ENCODE measurements around the gene CTNNA1.
A peak's percentile ranks its signal among the peaks of the same experiment; 100 is the strongest.
"Not testable (repeated sequence)": the region's sequence is repeated elsewhere in the genome, so short reads cannot be mapped to it uniquely, and the experiment has no call there.

The CTNNA1 gene

GRCh38 chr5:138722544-138723177 is 30.6 kb upstream of the CTNNA1 start:
- peaks cover 10% of the 10 kb centered on the region; the same call in 1 of the 2 replicates for H3K4me1 ChIP-seq (ENCODE audit: control insufficient read depth, insufficient read depth, low read length)
- H3K27me3 ChIP-seq (ENCODE audit: control insufficient read depth, insufficient read depth, low read length): no peaks in the 10 kb centered on the region
- no peak overlapping the region for H3K4me3 ChIP-seq (ENCODE audit: low read length)
- DNase-seq (ENCODE audit: low read depth, low spot score): no peak
- no peaks in the 10 kb centered on the region for H3K36me3 ChIP-seq (ENCODE audit: control insufficient read depth, insufficient read depth, low read length)
- no peaks in the 10 kb centered on the region; the same call in 1 of the 2 replicates for H3K9me3 ChIP-seq (ENCODE audit: control insufficient read depth, insufficient read depth, low read length)
- no CpG with 5 or more reads among the region's 10 CpGs for WGBS (ENCODE audit: insufficient coverage, insufficient read length)
- no peak overlapping the region for H3K27ac ChIP-seq (ENCODE audit: low read length)

- no peaks in the 10 kb centered on the region for H3K27me3 ChIP-seq (ENCODE audit: control insufficient read depth, insufficient read depth, low read length)
- peaks cover 8% of the 10 kb centered on the region; the same call in 1 of the 2 replicates for H3K4me1 ChIP-seq (ENCODE audit: control insufficient read depth, insufficient read depth, low read length)
- no CpG with 5 or more reads among the region's 5 CpGs for WGBS (ENCODE audit: insufficient coverage, insufficient read length)
- DNase-seq (ENCODE audit: low read depth, low spot score): no peak
- H3K36me3 ChIP-seq (ENCODE audit: control insufficient read depth, insufficient read depth, low read length): no peaks in the 10 kb centered on the region
- no peak overlapping the region for H3K27ac ChIP-seq (ENCODE audit: low read length)
- no peak overlapping the region for H3K4me3 ChIP-seq (ENCODE audit: low read length)
- H3K9me3 ChIP-seq (ENCODE audit: control insufficient read depth, insufficient read depth, low read length): no peaks in the 10 kb centered on the region
These were observed 28.6 kb upstream of the CTNNA1 start for GRCh38 chr5:138724470-138725146.

GRCh38 chr5:138725153-138725817 is 27.9 kb upstream of the CTNNA1 start:
- H3K27ac ChIP-seq (ENCODE audit: low read length): no peak overlapping the region
- peak; percentile 78 for DNase-seq (ENCODE audit: low read depth, low spot score)
- no CpG with 5 or more reads among the region's 12 CpGs for WGBS (ENCODE audit: insufficient coverage, insufficient read length)

GRCh38 chr5:138725818-138726416 is 27.3 kb upstream of the CTNNA1 start:
- Histone ChIP-seq H3K4me3 (ENCODE audit: low read length) (no peak overlapping the region), H3K27me3 (ENCODE audit: control insufficient read depth, insufficient read depth, low read length) (no peaks in the 10 kb centered on the region), H3K9me3 (ENCODE audit: control insufficient read depth, insufficient read depth, low read length) (no peaks in the 10 kb centered on the region), H3K27ac (ENCODE audit: low read length) (no peak overlapping the region), H3K36me3 (ENCODE audit: control insufficient read depth, insufficient read depth, low read length) (no peaks in the 10 kb centered on the region), H3K4me1 (ENCODE audit: control insufficient read depth, insufficient read depth, low read length) (peaks cover 8% of the 10 kb centered on the region; the same call in 1 of the 2 replicates)
- no peak for DNase-seq (ENCODE audit: low read depth, low spot score)
- no CpG with 5 or more reads among the region's 6 CpGs for WGBS (ENCODE audit: insufficient coverage, insufficient read length)

More at GRCh38 chr5:138725153-138725817, 27.9 kb upstream of the CTNNA1 start:
- H3K27me3 ChIP-seq (ENCODE audit: control insufficient read depth, insufficient read depth, low read length): no peaks in the 10 kb centered on the region
- H3K4me3 ChIP-seq (ENCODE audit: low read length): no peak overlapping the region
- no peaks in the 10 kb centered on the region for H3K36me3 ChIP-seq (ENCODE audit: control insufficient read depth, insufficient read depth, low read length)
- H3K4me1 ChIP-seq (ENCODE audit: control insufficient read depth, insufficient read depth, low read length): peaks cover 8% of the 10 kb centered on the region; the same call in 1 of the 2 replicates
- H3K9me3 ChIP-seq (ENCODE audit: control insufficient read depth, insufficient read depth, low read length): no peaks in the 10 kb centered on the region

GRCh38 chr5:138726848-138727247 is 26.4 kb upstream of the CTNNA1 start:
- peaks cover 8% of the 10 kb centered on the region; the same call in 1 of the 2 replicates for H3K4me1 ChIP-seq (ENCODE audit: control insufficient read depth, insufficient read depth, low read length)
- no CpG with 5 or more reads among the region's 4 CpGs for WGBS (ENCODE audit: insufficient coverage, insufficient read length)
- no peak overlapping the region for H3K27ac ChIP-seq (ENCODE audit: low read length)
- H3K27me3 ChIP-seq (ENCODE audit: control insufficient read depth, insufficient read depth, low read length): no peaks in the 10 kb centered on the region
- no peaks in the 10 kb centered on the region for H3K36me3 ChIP-seq (ENCODE audit: control insufficient read depth, insufficient read depth, low read length)
- H3K9me3 ChIP-seq (ENCODE audit: control insufficient read depth, insufficient read depth, low read length): no peaks in the 10 kb centered on the region
- no peak for DNase-seq (ENCODE audit: low read depth, low spot score)
- H3K4me3 ChIP-seq (ENCODE audit: low read length): no peak overlapping the region

- H3K27ac ChIP-seq (ENCODE audit: low read length); DNase-seq (ENCODE audit: low read depth, low spot score): not testable (repeated sequence)
- WGBS (ENCODE audit: insufficient coverage, insufficient read length): no CpG with 5 or more reads among the region's 12 CpGs
These were observed 22.7 kb upstream of the CTNNA1 start for GRCh38 chr5:138730496-138730895.

GRCh38 chr5:138732466-138732865 is 20.8 kb upstream of the CTNNA1 start:
- no CpG with 5 or more reads among the region's 2 CpGs for WGBS (ENCODE audit: insufficient coverage, insufficient read length)
- Histone ChIP-seq H3K36me3 (ENCODE audit: control insufficient read depth, insufficient read depth, low read length) (no peaks in the 10 kb centered on the region), H3K27me3 (ENCODE audit: control insufficient read depth, insufficient read depth, low read length) (no peaks in the 10 kb centered on the region), H3K9me3 (ENCODE audit: control insufficient read depth, insufficient read depth, low read length) (no peaks in the 10 kb centered on the region), H3K27ac (ENCODE audit: low read length) (no peak overlapping the region), H3K4me3 (ENCODE audit: low read length) (no peak overlapping the region), H3K4me1 (ENCODE audit: control insufficient read depth, insufficient read depth, low read length) (no peaks in the 10 kb centered on the region)
- no peak for DNase-seq (ENCODE audit: low read depth, low spot score)

More at GRCh38 chr5:138730496-138730895, 22.7 kb upstream of the CTNNA1 start:
- not testable (repeated sequence) for H3K4me1 ChIP-seq (ENCODE audit: control insufficient read depth, insufficient read depth, low read length); H3K9me3 ChIP-seq (ENCODE audit: control insufficient read depth, insufficient read depth, low read length); H3K4me3 ChIP-seq (ENCODE audit: low read length); H3K27me3 ChIP-seq (ENCODE audit: control insufficient read depth, insufficient read depth, low read length); H3K36me3 ChIP-seq (ENCODE audit: control insufficient read depth, insufficient read depth, low read length)

GRCh38 chr5:138732933-138733332 is 20.3 kb upstream of the CTNNA1 start:
- Histone ChIP-seq H3K27me3 (ENCODE audit: control insufficient read depth, insufficient read depth, low read length) (no peaks in the 10 kb centered on the region), H3K27ac (ENCODE audit: low read length) (no peak overlapping the region), H3K9me3 (ENCODE audit: control insufficient read depth, insufficient read depth, low read length) (no peaks in the 10 kb centered on the region), H3K36me3 (ENCODE audit: control insufficient read depth, insufficient read depth, low read length) (no peaks in the 10 kb centered on the region), H3K4me1 (ENCODE audit: control insufficient read depth, insufficient read depth, low read length) (no peaks in the 10 kb centered on the region), H3K4me3 (ENCODE audit: low read length) (no peak overlapping the region)
- no peak for DNase-seq (ENCODE audit: low read depth, low spot score)
- WGBS (ENCODE audit: insufficient coverage, insufficient read length): no CpG with 5 or more reads among the region's 4 CpGs

GRCh38 chr5:138733509-138733908 is 19.7 kb upstream of the CTNNA1 start:
- Histone ChIP-seq H3K4me3 (ENCODE audit: low read length) (no peak overlapping the region), H3K4me1 (ENCODE audit: control insufficient read depth, insufficient read depth, low read length) (no peaks in the 10 kb centered on the region), H3K9me3 (ENCODE audit: control insufficient read depth, insufficient read depth, low read length) (no peaks in the 10 kb centered on the region), H3K36me3 (ENCODE audit: control insufficient read depth, insufficient read depth, low read length) (no peaks in the 10 kb centered on the region), H3K27me3 (ENCODE audit: control insufficient read depth, insufficient read depth, low read length) (no peaks in the 10 kb centered on the region), H3K27ac (ENCODE audit: low read length) (no peak overlapping the region)
- DNase-seq (ENCODE audit: low read depth, low spot score): no peak
- WGBS (ENCODE audit: insufficient coverage, insufficient read length): no CpG with 5 or more reads among the region's 2 CpGs

- no peak for DNase-seq (ENCODE audit: low read depth, low spot score)
- no peaks in the 10 kb centered on the region for H3K9me3 ChIP-seq (ENCODE audit: control insufficient read depth, insufficient read depth, low read length)
- H3K4me1 ChIP-seq (ENCODE audit: control insufficient read depth, insufficient read depth, low read length): no peaks in the 10 kb centered on the region
- H3K27ac ChIP-seq (ENCODE audit: low read length): no peak overlapping the region
- no CpG with 5 or more reads among the region's 5 CpGs for WGBS (ENCODE audit: insufficient coverage, insufficient read length)
- no peaks in the 10 kb centered on the region for H3K36me3 ChIP-seq (ENCODE audit: control insufficient read depth, insufficient read depth, low read length)
- H3K4me3 ChIP-seq (ENCODE audit: low read length): no peak overlapping the region
- H3K27me3 ChIP-seq (ENCODE audit: control insufficient read depth, insufficient read depth, low read length): no peaks in the 10 kb centered on the region
These were observed 16.9 kb upstream of the CTNNA1 start for GRCh38 chr5:138736293-138736692.

Data from iPS DF 6.9 (cell line).